ENCODE results near the gene NLGN2. TPM values are rescaled to one million over a fixed set of nuclear protein-coding genes. Genes with fewer than 3 reads are reported as not detected.

The NLGN2 gene
- polyA plus RNA-seq, 1 donor from 2014 or later: 13.8 TPM

DNA sequence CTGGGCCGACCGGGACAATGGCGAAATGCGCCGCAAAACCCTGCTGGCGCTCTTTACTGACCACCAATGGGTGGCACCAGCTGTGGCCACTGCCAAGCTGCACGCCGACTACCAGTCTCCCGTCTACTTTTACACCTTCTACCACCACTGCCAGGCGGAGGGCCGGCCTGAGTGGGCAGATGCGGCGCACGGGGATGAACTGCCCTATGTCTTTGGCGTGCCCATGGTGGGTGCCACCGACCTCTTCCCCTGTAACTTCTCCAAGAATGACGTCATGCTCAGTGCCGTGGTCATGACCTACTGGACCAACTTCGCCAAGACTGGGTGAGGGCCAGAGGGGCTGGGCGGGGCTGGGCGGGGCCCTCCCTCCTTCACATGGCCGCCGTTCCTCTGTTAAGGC is 8.1 kb downstream of the NLGN2 start:
- no peaks in the 10 kb centered on the region for H3K9me3 ChIP-seq (ENCODE audit: low read length)
- H3K9me2 ChIP-seq (ENCODE audit: insufficient read depth, low read length): no peaks in the 10 kb centered on the region
- no peak overlapping the region for H3K4me3 ChIP-seq (ENCODE audit: low read length)
- no peaks in the 10 kb centered on the region for H3F3A ChIP-seq (ENCODE audit: insufficient read depth, low read length, poor library complexity, severe bottlenecking)
- no peaks in the 10 kb centered on the region for H3K79me2 ChIP-seq (replicated peaks; ENCODE audit: insufficient read depth, low read length)
- H3K27me3 ChIP-seq (ENCODE audit: insufficient read depth, low read depth, low read length): no peaks in the 10 kb centered on the region
- H2AFZ ChIP-seq (ENCODE audit: low read depth, low read length): no peak overlapping the region
- H3K36me3 ChIP-seq (ENCODE audit: insufficient read depth, low read length): no peaks in the 10 kb centered on the region
- H3K4me2 ChIP-seq (ENCODE audit: low read length): no peak overlapping the region
- H3K27ac ChIP-seq (ENCODE audit: low read length): no peak overlapping the region
- H4K20me1 ChIP-seq (ENCODE audit: insufficient read depth): peaks cover 4% of the 10 kb centered on the region
- H3K9ac ChIP-seq (ENCODE audit: low read length): no peak overlapping the region
- TF ChIP-seq TAF1 (IDR thresholded peaks at IDR 0.05; ENCODE audit: low read depth): no peak
- no peak for TF ChIP-seq CTCF (IDR thresholded peaks at IDR 0.05; ENCODE audit: poor library complexity, severe bottlenecking)
- no peak for TF ChIP-seq EZH2 (IDR thresholded peaks at IDR 0.05; ENCODE audit: borderline replicate concordance, insufficient read depth, low read length, poor library complexity, severe bottlenecking)
- TF ChIP-seq SMC3 (conservative IDR thresholded peaks at IDR 0.05; ENCODE audit: poor library complexity): no peak
- TF ChIP-seq, protein P1, sequence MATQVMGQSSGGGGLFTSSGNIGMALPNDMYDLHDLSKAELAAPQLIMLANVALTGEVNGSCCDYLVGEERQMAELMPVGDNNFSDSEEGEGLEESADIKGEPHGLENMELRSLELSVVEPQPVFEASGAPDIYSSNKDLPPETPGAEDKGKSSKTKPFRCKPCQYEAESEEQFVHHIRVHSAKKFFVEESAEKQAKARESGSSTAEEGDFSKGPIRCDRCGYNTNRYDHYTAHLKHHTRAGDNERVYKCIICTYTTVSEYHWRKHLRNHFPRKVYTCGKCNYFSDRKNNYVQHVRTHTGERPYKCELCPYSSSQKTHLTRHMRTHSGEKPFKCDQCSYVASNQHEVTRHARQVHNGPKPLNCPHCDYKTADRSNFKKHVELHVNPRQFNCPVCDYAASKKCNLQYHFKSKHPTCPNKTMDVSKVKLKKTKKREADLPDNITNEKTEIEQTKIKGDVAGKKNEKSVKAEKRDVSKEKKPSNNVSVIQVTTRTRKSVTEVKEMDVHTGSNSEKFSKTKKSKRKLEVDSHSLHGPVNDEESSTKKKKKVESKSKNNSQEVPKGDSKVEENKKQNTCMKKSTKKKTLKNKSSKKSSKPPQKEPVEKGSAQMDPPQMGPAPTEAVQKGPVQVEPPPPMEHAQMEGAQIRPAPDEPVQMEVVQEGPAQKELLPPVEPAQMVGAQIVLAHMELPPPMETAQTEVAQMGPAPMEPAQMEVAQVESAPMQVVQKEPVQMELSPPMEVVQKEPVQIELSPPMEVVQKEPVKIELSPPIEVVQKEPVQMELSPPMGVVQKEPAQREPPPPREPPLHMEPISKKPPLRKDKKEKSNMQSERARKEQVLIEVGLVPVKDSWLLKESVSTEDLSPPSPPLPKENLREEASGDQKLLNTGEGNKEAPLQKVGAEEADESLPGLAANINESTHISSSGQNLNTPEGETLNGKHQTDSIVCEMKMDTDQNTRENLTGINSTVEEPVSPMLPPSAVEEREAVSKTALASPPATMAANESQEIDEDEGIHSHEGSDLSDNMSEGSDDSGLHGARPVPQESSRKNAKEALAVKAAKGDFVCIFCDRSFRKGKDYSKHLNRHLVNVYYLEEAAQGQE (IDR thresholded peaks at IDR 0.05; ENCODE audit: borderline replicate concordance): no peak
- TF ChIP-seq POLR2AphosphoS5 (IDR thresholded peaks at IDR 0.05): no peak
- TF ChIP-seq RAD21 (conservative IDR thresholded peaks at IDR 0.05): no peak
- no peak for TF ChIP-seq EP300 (conservative IDR thresholded peaks at IDR 0.05; ENCODE audit: poor library complexity, severe bottlenecking)
- no peak for TF ChIP-seq MXI1 (conservative IDR thresholded peaks at IDR 0.05; ENCODE audit: poor library complexity, severe bottlenecking)

DNA sequence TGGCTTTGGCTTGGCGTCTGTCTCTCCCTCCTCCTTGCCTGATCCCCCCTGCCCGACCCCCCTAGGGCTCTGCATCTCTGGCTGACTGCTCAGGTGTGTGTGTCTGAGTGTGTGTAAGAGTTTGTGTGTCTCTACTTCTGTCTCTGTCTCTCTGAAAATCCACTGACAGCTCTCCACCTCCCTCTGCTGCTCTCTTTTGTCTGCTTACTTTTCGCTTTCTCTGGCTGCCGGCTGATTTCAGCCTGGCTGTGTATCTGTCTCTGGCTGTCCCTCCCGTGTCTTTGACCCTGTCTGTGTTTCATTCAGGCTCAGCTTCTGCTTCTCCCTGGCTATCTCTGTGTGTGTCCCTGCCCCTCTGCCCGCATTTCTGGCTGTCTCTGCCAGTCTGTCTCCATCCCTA is 8.7 kb downstream of the NLGN2 start:
- Histone ChIP-seq H3K9me2 (ENCODE audit: insufficient read depth, low read length) (no peaks in the 10 kb centered on the region), H3K27ac (ENCODE audit: low read length) (no peak overlapping the region), H4K20me1 (ENCODE audit: insufficient read depth) (peaks cover 4% of the 10 kb centered on the region), H3K36me3 (ENCODE audit: insufficient read depth, low read length) (no peaks in the 10 kb centered on the region), H2AFZ (ENCODE audit: low read depth, low read length) (no peak overlapping the region), H3K27me3 (ENCODE audit: insufficient read depth, low read depth, low read length) (no peaks in the 10 kb centered on the region), H3K79me2 (replicated peaks; ENCODE audit: insufficient read depth, low read length) (no peaks in the 10 kb centered on the region), H3K9me3 (ENCODE audit: low read length) (no peaks in the 10 kb centered on the region), H3F3A (ENCODE audit: insufficient read depth, low read length, poor library complexity, severe bottlenecking) (no peaks in the 10 kb centered on the region), H3K9ac (ENCODE audit: low read length) (no peak overlapping the region), H3K4me3 (ENCODE audit: low read length) (no peak overlapping the region), H3K4me2 (ENCODE audit: low read length) (no peak overlapping the region)
- TF ChIP-seq EP300 (conservative IDR thresholded peaks at IDR 0.05; ENCODE audit: poor library complexity, severe bottlenecking) (no peak), POLR2AphosphoS5 (IDR thresholded peaks at IDR 0.05) (no peak), TAF1 (IDR thresholded peaks at IDR 0.05; ENCODE audit: low read depth) (no peak), MXI1 (conservative IDR thresholded peaks at IDR 0.05; ENCODE audit: poor library complexity, severe bottlenecking) (no peak), CTCF (IDR thresholded peaks at IDR 0.05; ENCODE audit: poor library complexity, severe bottlenecking) (no peak), SMC3 (conservative IDR thresholded peaks at IDR 0.05; ENCODE audit: poor library complexity) (no peak), RAD21 (conservative IDR thresholded peaks at IDR 0.05) (no peak), EZH2 (IDR thresholded peaks at IDR 0.05; ENCODE audit: borderline replicate concordance, insufficient read depth, low read length, poor library complexity, severe bottlenecking) (no peak)
- TF ChIP-seq, protein P1 (IDR thresholded peaks at IDR 0.05; ENCODE audit: borderline replicate concordance): no peak
